A549 (cell line): Measurements from ENCODE around the gene C11orf65. TPM values are rescaled to one million over a fixed set of nuclear protein-coding genes. Genes with fewer than 3 reads are reported as not detected.

Experiments
- ATAC-seq, 2 experiments: fragments of 200-7000 bp in 1 of 2; fragments of >200 bp in 1 of 2; cut with Nextera tagmentation in 1 of 2; cut with Tn5 transposase in 1 of 2; 3 replicates each; pipeline versions ENCODE4 v1.8.0 to v1.9.1; 2018 to 2020; ENCODE audit warnings: mild to moderate bottlenecking in 1 of 2, moderate library complexity in 1 of 2
- CTCF ChIA-PET: fragments of 300-600 bp; sonication (Branson Sonifier 250); formaldehyde crosslinking; extraction: SDS; loops from one replicate; lab custom pipeline; 2021; ENCODE audit warnings: antibody characterized with exemption, inconsistent platforms; lab: Yijun Ruan, JAX
- POLR2A ChIA-PET: fragments of 350-600 bp; formaldehyde crosslinking; extraction: SDS; loops from one replicate; lab custom pipeline; 2021; ENCODE audit warnings: antibody characterized with exemption, inconsistent platforms; lab: Yijun Ruan, JAX
- DNase-seq, 2 experiments: peaks; one replicate each; pipeline versions ENCODE4 v3.0.0 to v3.0.0-alpha.2; 2011 to 2016; ENCODE audit warnings: low read depth in 1 of 2, low spot score in 1 of 2
- FAIRE-seq: peaks from 2 replicates; lab custom pipeline; 2011; peaks lifted over from hg19 to GRCh38; lab: Jason Lieb, UNC
- H3K27ac ChIP-seq, 2 experiments: fragments of >200 bp; sonication (Bioruptor Twin); formaldehyde crosslinking; 3 replicates each; pipeline ENCODE4 v1.5.1; 2016 to 2017
- H3K4me1 ChIP-seq: fragments of >200 bp; sonication (Bioruptor Twin); formaldehyde crosslinking; 3 replicates; pipeline ENCODE4 v1.6.1; 2016
- H3K4me2 ChIP-seq: fragments of >200 bp; sonication (Bioruptor Twin); formaldehyde crosslinking; 3 replicates; pipeline ENCODE4 v1.6.1; 2016
- H3K4me3 ChIP-seq: fragments of >200 bp; sonication (Bioruptor Twin); formaldehyde crosslinking; 3 replicates; pipeline ENCODE4 v1.5.1; 2016
- H3K9me3 ChIP-seq: fragments of >200 bp; sonication (Bioruptor Twin); formaldehyde crosslinking; 3 replicates; pipeline ENCODE4 v1.6.1; 2016
- BHLHE40 ChIP-seq: IDR thresholded peaks from 2 replicates; pipeline ENCODE4 v1.6.1; 2012; ENCODE audit warnings: low read depth, low read length, inconsistent platforms
- CEBPB ChIP-seq, 2 experiments: fragments of >200 bp in 1 of 2; sonication (Bioruptor Twin) in 1 of 2; formaldehyde crosslinking in 1 of 2; IDR thresholded peaks; 2 replicates each; pipeline ENCODE4 v1.6.1; 2012 to 2016
- CHD2 ChIP-seq: fragments of 150-350 bp; IDR thresholded peaks from 2 replicates; pipeline ENCODE4 v1.6.1; 2014; ENCODE audit warnings: low read length; ENCODE audit not compliant: partially characterized antibody
- FOSB ChIP-seq: fragments of 250-450 bp; sonication (Bioruptor Pico); IDR thresholded peaks from 2 replicates; pipeline ENCODE4 v1.5.0; 2020; ENCODE audit warnings: mild to moderate bottlenecking, moderate library complexity
- GATA3 ChIP-seq: IDR thresholded peaks from 2 replicates; pipeline ENCODE4 v1.6.1; 2012; ENCODE audit warnings: borderline replicate concordance
- HDAC2 ChIP-seq: fragments of 200-600 bp; sonication (generic); IDR thresholded peaks from 2 replicates; pipeline ENCODE4 v1.6.1; 2016
- HEYL ChIP-seq: fragments of 250-450 bp; sonication (Bioruptor Pico); IDR thresholded peaks from 2 replicates; pipeline ENCODE4 v1.8.0; 2021; ENCODE audit warnings: mild to moderate bottlenecking, moderate library complexity
- HOXB13 ChIP-seq: fragments of 250-450 bp; sonication (Bioruptor Pico); IDR thresholded peaks from 2 replicates; pipeline ENCODE4 v1.5.0; 2020; ENCODE audit warnings: low read depth, mild to moderate bottlenecking, moderate library complexity
- JUNB ChIP-seq: fragments of >200 bp; sonication (Bioruptor Twin); formaldehyde crosslinking; IDR thresholded peaks from 2 replicates; pipeline ENCODE4 v1.6.1; 2016
- KDM1A ChIP-seq: fragments of 200-600 bp; sonication (generic); IDR thresholded peaks from 2 replicates; pipeline ENCODE4 v1.6.1; 2016; ENCODE audit warnings: low read depth, mild to moderate bottlenecking
- MAFK ChIP-seq: fragments of 450-650 bp; IDR thresholded peaks from 2 replicates; pipeline ENCODE4 v1.6.1; 2014; ENCODE audit not compliant: partially characterized antibody
- MAZ ChIP-seq: fragments of 150-350 bp; IDR thresholded peaks from 2 replicates; pipeline ENCODE4 v1.6.1; 2014; ENCODE audit warnings: antibody characterized with exemption, low read depth, low read length, borderline replicate concordance
- POLR2A ChIP-seq: IDR thresholded peaks from 2 replicates; pipeline ENCODE4 v1.6.1; 2012; ENCODE audit warnings: mild to moderate bottlenecking, low read length
- RAD21 ChIP-seq, 2 experiments: fragments of >200 bp in 1 of 2; sonication (Bioruptor Twin) in 1 of 2; formaldehyde crosslinking in 1 of 2; IDR thresholded peaks in 1 of 2; conservative IDR thresholded peaks in 1 of 2; 2 replicates in 1 of 2; 3 replicates in 1 of 2; pipeline ENCODE4 v1.6.1; 2012 to 2018; ENCODE audit warnings: inconsistent platforms in 1 of 2
- RARB ChIP-seq: fragments of 250-450 bp; sonication (Bioruptor Pico); IDR thresholded peaks from 2 replicates; pipeline ENCODE4 v1.8.0; 2021; ENCODE audit warnings: mild to moderate bottlenecking, moderate library complexity
- RCOR1 ChIP-seq: fragments of 150-350 bp; IDR thresholded peaks from 2 replicates; pipeline ENCODE4 v1.6.1; 2014; ENCODE audit warnings: antibody characterized with exemption, low read length, low read depth
- TFCP2L1 ChIP-seq: fragments of 250-450 bp; sonication (Bioruptor Pico); IDR thresholded peaks from 2 replicates; pipeline ENCODE4 v1.5.0; 2021; ENCODE audit warnings: mild to moderate bottlenecking
- TP53 ChIP-seq: fragments of 250-450 bp; sonication (Bioruptor Pico); IDR thresholded peaks from 2 replicates; pipeline ENCODE4 v1.5.0; 2021; ENCODE audit warnings: mild to moderate bottlenecking, moderate library complexity
- ZC3H11A ChIP-seq: fragments of 450-650 bp; IDR thresholded peaks from 2 replicates; pipeline ENCODE4 v1.6.1; 2014; ENCODE audit warnings: antibody characterized with exemption, mild to moderate bottlenecking
- ZSCAN20 ChIP-seq: fragments of 250-450 bp; sonication (Bioruptor Pico); IDR thresholded peaks from 2 replicates; pipeline ENCODE4 v1.8.0; 2022; ENCODE audit warnings: mild to moderate bottlenecking, moderate library complexity
- WGBS: methylation state at CpG from one replicate; pipeline ENCODE4 v1.1.6; 2017; ENCODE audit errors: missing lambda C conversion rate; 5-methylcytosine and 5-hydroxymethylcytosine counted together
- polyA plus RNA-seq, 4 experiments: library from polyadenylated mRNA; depleted of rRNA in 3 of 4; stranded (reverse); fragments of >200 nt; fragmentation: RNase III in 1 of 4; extraction: RNeasy Plus Mini Kit Qiagen cat#74134 plus additional on column Dnase treatment in 1 of 4; gene quantifications; 2 replicates in 3 of 4; 3 replicates in 1 of 4; pipeline ENCODE4 v1.2.3, GENCODE V29; 2011 to 2017
- TF ChIP-seq, protein P1 (sequence below): IDR thresholded peaks from 2 replicates; pipeline ENCODE4 v1.6.1; 2012
- TF ChIP-seq, protein P2 (sequence below): fragments of 450-650 bp; IDR thresholded peaks from 2 replicates; pipeline ENCODE4 v1.6.1; 2014; ENCODE audit warnings: antibody characterized with exemption
- TF ChIP-seq, protein P3 (sequence below): fragments of 250-450 bp; sonication (Bioruptor Pico); IDR thresholded peaks from 2 replicates; pipeline ENCODE4 v1.5.0; 2020; ENCODE audit warnings: low read depth, mild to moderate bottlenecking, moderate library complexity
- TF ChIP-seq, protein P4 (sequence below): fragments of 250-450 bp; sonication (Bioruptor Pico); IDR thresholded peaks from 2 replicates; pipeline ENCODE4 v1.5.0; 2021; ENCODE audit warnings: mild to moderate bottlenecking, moderate library complexity, borderline replicate concordance

C11orf65 gene
- polyA plus RNA-seq, 2 of the 4 experiments (the other 2 are of a cell fraction) = 0.19 to 0.72 TPM

DNA sequence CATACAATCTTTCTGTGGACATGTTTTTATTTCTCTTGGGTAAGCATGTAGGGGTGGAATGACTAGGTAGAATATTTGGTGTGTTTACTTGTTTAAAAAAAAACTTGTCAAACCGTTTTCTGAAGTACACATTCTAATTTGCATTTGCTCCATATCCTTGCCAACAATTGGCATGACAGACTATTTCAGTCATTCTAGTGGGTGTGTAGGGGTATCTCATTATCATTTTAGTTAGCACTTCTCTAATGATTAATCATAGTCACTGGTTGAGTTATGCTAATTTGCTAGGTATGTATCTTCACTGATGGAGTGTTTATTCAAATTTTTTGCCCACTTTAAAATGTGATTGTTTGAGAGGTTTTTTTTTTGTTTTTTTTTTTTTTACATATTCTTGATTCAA lies 64.3 kb downstream of the C11orf65 start:
- ATAC-seq = no peak
- Histone ChIP-seq H3K4me1 (no peaks in the 10 kb centered on the region), H3K4me2 (no peak overlapping the region), H3K27ac (no peak overlapping the region), H3K9me3 (no peaks in the 10 kb centered on the region)
- DNase-seq = no peak
- FAIRE-seq = no peak
- CTCF ChIA-PET = no interaction called here
- TF ChIP-seq CEBPB (IDR thresholded peaks at IDR 0.05) (no peak), GATA3 (no peak), POLR2A (no peak), RARB (CRISPR knock-in tag) (no peak), BHLHE40 (no peak), MAZ (no peak), HDAC2 (no peak), KDM1A (no peak), MAFK (no peak), ZSCAN20 (no peak), JUNB (no peak), FOSB (CRISPR knock-in tag) (no peak), HEYL (CRISPR knock-in tag) (no peak), TP53 (CRISPR knock-in tag) (no peak), CHD2 (no peak), TFCP2L1 (CRISPR knock-in tag) (no peak)
- TF ChIP-seq, protein P1, sequence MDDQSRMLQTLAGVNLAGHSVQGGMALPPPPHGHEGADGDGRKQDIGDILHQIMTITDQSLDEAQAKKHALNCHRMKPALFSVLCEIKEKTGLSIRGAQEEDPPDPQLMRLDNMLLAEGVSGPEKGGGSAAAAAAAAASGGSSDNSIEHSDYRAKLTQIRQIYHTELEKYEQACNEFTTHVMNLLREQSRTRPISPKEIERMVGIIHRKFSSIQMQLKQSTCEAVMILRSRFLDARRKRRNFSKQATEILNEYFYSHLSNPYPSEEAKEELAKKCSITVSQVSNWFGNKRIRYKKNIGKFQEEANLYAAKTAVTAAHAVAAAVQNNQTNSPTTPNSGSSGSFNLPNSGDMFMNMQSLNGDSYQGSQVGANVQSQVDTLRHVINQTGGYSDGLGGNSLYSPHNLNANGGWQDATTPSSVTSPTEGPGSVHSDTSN = no peak
- TF ChIP-seq, protein P2, sequence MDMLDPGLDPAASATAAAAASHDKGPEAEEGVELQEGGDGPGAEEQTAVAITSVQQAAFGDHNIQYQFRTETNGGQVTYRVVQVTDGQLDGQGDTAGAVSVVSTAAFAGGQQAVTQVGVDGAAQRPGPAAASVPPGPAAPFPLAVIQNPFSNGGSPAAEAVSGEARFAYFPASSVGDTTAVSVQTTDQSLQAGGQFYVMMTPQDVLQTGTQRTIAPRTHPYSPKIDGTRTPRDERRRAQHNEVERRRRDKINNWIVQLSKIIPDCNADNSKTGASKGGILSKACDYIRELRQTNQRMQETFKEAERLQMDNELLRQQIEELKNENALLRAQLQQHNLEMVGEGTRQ = no peak
- TF ChIP-seq, protein P3, sequence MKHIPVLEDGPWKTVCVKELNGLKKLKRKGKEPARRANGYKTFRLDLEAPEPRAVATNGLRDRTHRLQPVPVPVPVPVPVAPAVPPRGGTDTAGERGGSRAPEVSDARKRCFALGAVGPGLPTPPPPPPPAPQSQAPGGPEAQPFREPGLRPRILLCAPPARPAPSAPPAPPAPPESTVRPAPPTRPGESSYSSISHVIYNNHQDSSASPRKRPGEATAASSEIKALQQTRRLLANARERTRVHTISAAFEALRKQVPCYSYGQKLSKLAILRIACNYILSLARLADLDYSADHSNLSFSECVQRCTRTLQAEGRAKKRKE (CRISPR knock-in tag) = no peak
- TF ChIP-seq, protein P4, sequence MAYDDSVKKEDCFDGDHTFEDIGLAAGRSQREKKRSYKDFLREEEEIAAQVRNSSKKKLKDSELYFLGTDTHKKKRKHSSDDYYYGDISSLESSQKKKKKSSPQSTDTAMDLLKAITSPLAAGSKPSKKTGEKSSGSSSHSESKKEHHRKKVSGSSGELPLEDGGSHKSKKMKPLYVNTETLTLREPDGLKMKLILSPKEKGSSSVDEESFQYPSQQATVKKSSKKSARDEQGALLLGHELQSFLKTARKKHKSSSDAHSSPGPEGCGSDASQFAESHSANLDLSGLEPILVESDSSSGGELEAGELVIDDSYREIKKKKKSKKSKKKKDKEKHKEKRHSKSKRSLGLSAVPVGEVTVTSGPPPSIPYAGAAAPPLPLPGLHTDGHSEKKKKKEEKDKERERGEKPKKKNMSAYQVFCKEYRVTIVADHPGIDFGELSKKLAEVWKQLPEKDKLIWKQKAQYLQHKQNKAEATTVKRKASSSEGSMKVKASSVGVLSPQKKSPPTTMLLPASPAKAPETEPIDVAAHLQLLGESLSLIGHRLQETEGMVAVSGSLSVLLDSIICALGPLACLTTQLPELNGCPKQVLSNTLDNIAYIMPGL (CRISPR knock-in tag) = no peak
- TF ChIP-seq, all 56 proteins: peak for 0
- H3K4me3 ChIP-seq = no peak overlapping the region
- POLR2A ChIA-PET = no interaction called here
- WGBS = 7% methylated on average over 1 of the region's 1 CpG

DNA sequence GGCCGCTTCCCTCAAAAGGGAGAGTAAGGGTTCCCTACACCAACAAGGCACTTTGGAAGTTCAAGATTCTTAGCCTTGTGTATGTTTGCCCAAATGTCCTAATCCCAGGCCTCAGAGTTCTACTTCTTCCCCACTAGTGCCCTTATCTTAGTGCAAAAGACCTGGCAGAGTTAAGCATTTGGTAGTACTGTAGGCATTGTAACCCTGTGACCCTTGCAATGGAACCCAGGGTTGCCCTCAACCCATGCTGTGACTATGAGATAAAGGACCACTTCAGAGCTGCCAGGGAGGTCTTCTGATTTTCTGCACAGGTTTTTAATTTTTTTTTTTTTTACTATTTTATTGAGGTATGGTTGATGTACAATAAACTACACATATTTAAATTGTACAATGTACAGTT lies 65.1 kb downstream of the C11orf65 start:
- no peaks in the 10 kb centered on the region for H3K9me3 ChIP-seq
- FAIRE-seq (no peak), ATAC-seq (no peak), DNase-seq (no peak)
- ChIA-PET POLR2A (no interaction called here), CTCF (no interaction called here)
- no peak overlapping the region for H3K4me3 ChIP-seq
- H3K4me2 ChIP-seq = no peak overlapping the region
- WGBS = 92% methylated on average over 1 of the region's 1 CpG
- TF ChIP-seq RCOR1 (no peak), RAD21 (conservative IDR thresholded peaks at IDR 0.05 in 1 of 2, IDR thresholded peaks at IDR 0.05 in 1 of 2) (no peak), HOXB13 (CRISPR knock-in tag) (no peak)
- H3K27ac ChIP-seq = no peak overlapping the region
- H3K4me1 ChIP-seq = no peaks in the 10 kb centered on the region

DNA sequence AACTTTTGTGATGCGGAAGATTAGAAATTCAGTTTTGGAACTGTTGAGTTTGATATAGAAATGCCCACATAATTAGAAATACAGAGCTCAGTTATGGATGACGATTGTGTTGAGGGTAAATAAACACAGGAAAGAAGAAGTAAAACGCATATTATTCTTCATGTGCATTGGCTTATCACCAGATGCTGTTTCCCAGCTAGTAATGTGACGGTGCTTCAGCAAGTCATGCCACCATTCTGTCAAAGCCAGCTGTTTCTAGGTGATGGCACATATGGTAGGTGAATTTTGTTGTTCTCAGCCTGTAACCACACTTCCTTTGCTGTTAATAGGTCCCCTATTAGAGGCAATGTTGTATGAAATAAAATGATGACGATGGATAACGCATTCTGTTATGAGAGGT lies 68.9 kb downstream of the C11orf65 start:
- no peak overlapping the region for H3K27ac ChIP-seq
- DNase-seq (no peak), FAIRE-seq (no peak), ATAC-seq (no peak)
- no peak overlapping the region for H3K4me2 ChIP-seq
- no peak for TF ChIP-seq ZC3H11A
- no peak for TF ChIP-seq POLR2A
- TF ChIP-seq, protein P1 = no peak
- TF ChIP-seq, protein P3 (CRISPR knock-in tag) = no peak
- TF ChIP-seq GATA3 = no peak
- 70% methylated on average over 6 of the region's 6 CpGs for WGBS
- H3K4me3 ChIP-seq = no peak overlapping the region
- POLR2A ChIA-PET = no interaction called here
- H3K4me1 ChIP-seq = no peaks in the 10 kb centered on the region
- CTCF ChIA-PET = no interaction called here
- H3K9me3 ChIP-seq = no peaks in the 10 kb centered on the region
